ENCODE data around the gene PTRH1.

Gene PTRH1

GRCh38 chr9:127700594-127701255, 14.7 kb downstream of the PTRH1 start:
- DNase-seq (ENCODE audit: low read depth in 1 of 2, low spot score in 1 of 2) = no peak
- Histone ChIP-seq H3K27ac (replicated peaks) (no peak overlapping the region), H3K27me3 (ENCODE audit: insufficient read depth, poor library complexity, severe bottlenecking) (no peaks in the 10 kb centered on the region), H3K4me3 (replicated peaks; ENCODE audit: insufficient read depth, low read length) (no peak overlapping the region)
- TF ChIP-seq CTCF (IDR thresholded peaks at IDR 0.05; ENCODE audit: insufficient read depth, low read length) (no peak), REST (IDR thresholded peaks at IDR 0.05; ENCODE audit: insufficient replicate concordance, low read depth) (no peak), GABPA (IDR thresholded peaks at IDR 0.05; ENCODE audit: low read depth) (no peak), POLR2AphosphoS5 (IDR thresholded peaks at IDR 0.05; ENCODE audit: low read depth) (no peak), SPI1 (IDR thresholded peaks at IDR 0.05; ENCODE audit: borderline replicate concordance, low read depth) (no peak)

GRCh38 chr9:127700140-127700539, 15.3 kb downstream of the PTRH1 start:
- DNase-seq (ENCODE audit: low read depth in 1 of 2, low spot score in 1 of 2) = no peak
- no peaks in the 10 kb centered on the region for H3K27me3 ChIP-seq (ENCODE audit: insufficient read depth, poor library complexity, severe bottlenecking)
- TF ChIP-seq SPI1 (IDR thresholded peaks at IDR 0.05; ENCODE audit: borderline replicate concordance, low read depth) (no peak), REST (IDR thresholded peaks at IDR 0.05; ENCODE audit: insufficient replicate concordance, low read depth) (no peak), CTCF (IDR thresholded peaks at IDR 0.05; ENCODE audit: insufficient read depth, low read length) (no peak), POLR2AphosphoS5 (IDR thresholded peaks at IDR 0.05; ENCODE audit: low read depth) (no peak), GABPA (IDR thresholded peaks at IDR 0.05; ENCODE audit: low read depth) (no peak)

GRCh38 chr9:127698985-127699670, 16.3 kb downstream of the PTRH1 start:
- TF ChIP-seq POLR2AphosphoS5 (IDR thresholded peaks at IDR 0.05; ENCODE audit: low read depth) = no peak
- no peak for TF ChIP-seq SPI1 (IDR thresholded peaks at IDR 0.05; ENCODE audit: borderline replicate concordance, low read depth)
- TF ChIP-seq REST (IDR thresholded peaks at IDR 0.05; ENCODE audit: insufficient replicate concordance, low read depth) = no peak
- TF ChIP-seq CTCF (IDR thresholded peaks at IDR 0.05; ENCODE audit: insufficient read depth, low read length) = no peak
- no peak for TF ChIP-seq GABPA (IDR thresholded peaks at IDR 0.05; ENCODE audit: low read depth)
- DNase-seq (ENCODE audit: low read depth in 1 of 2, low spot score in 1 of 2) = no peak
- Histone ChIP-seq H3K27me3 (ENCODE audit: insufficient read depth, poor library complexity, severe bottlenecking) (no peaks in the 10 kb centered on the region), H3K4me3 (replicated peaks; ENCODE audit: insufficient read depth, low read length) (no peak overlapping the region), H3K27ac (replicated peaks) (no peak overlapping the region)

More at GRCh38 chr9:127700140-127700539, 15.3 kb downstream of the PTRH1 start:
- Histone ChIP-seq H3K4me3 (replicated peaks; ENCODE audit: insufficient read depth, low read length) (no peak overlapping the region), H3K27ac (replicated peaks) (no peak overlapping the region)
